Ovary (tissue), 9 donors: Measurements from ENCODE around the gene ROBO2. TPM values are rescaled to one million over a fixed set of nuclear protein-coding genes. Genes with fewer than 3 reads are reported as not detected.

ENCODE experiments used
- DNase-seq, 5 donors: peaks; one replicate each; pipeline ENCODE4 v3.0.0-alpha.2; 2019 to 2020
- H3K27ac ChIP-seq, 2 donors: fragments of 200-600 bp; one replicate each; pipeline versions ENCODE4 v1.5.1 to v1.8.0; 2019 to 2022
- H3K27me3 ChIP-seq: fragments of 200-600 bp; one replicate; pipeline ENCODE4 v1.8.0; 2022
- H3K36me3 ChIP-seq: fragments of 200-600 bp; sonication (generic); one replicate; pipeline ENCODE4 v1.5.1; 2019
- H3K4me1 ChIP-seq: one replicate; pipeline ENCODE4 v1.8.1; 2013; ENCODE audit warnings: mild to moderate bottlenecking, moderate library complexity; ENCODE audit not compliant: insufficient read depth
- H3K4me3 ChIP-seq: fragments of 200-600 bp; sonication (generic); one replicate; pipeline ENCODE4 v1.5.1; 2017
- H3K9me3 ChIP-seq, 2 donors: fragments of 200-600 bp in 1 of 2; sonication (generic) in 1 of 2; one replicate each; pipeline versions ENCODE4 v1.5.1 to v1.8.1; 2013 to 2019; ENCODE audit warnings: mild to moderate bottlenecking in 1 of 2, moderate library complexity in 1 of 2
- EP300 ChIP-seq: sonication (generic); formaldehyde crosslinking; IDR thresholded peaks from one replicate; pipeline ENCODE4 v1.6.1; 2017; ENCODE audit warnings: antibody characterized with exemption
- POLR2A ChIP-seq: fragments of 450-650 bp; IDR thresholded peaks from one replicate; pipeline ENCODE4 v1.6.1; 2017; ENCODE audit warnings: antibody characterized with exemption, mild to moderate bottlenecking, moderate library complexity
- WGBS, 3 donors: extraction: QIAGEN DNeasy Blood & Tissue Kit in 1 of 3; methylation state at CpG; one replicate each; pipeline versions ENCODE4 v1.1.5 to v1.1.7; 2013 to 2017; 5-methylcytosine and 5-hydroxymethylcytosine counted together
- intact Hi-C, 4 donors: fragments of 100-400 bp; cut with DNase I; formaldehyde crosslinking; loops; one replicate each; pipeline versions ENCODE4 v1.11.0 to v1.15.1; 2022 to 2023
- polyA plus RNA-seq, 2 donors: library from polyadenylated mRNA; stranded (reverse); fragments of 200-250 nt in 1 of 2; fragments of 350-450 nt in 1 of 2; fragmentation: Illumina TruSeq in 1 of 2; extraction: RNeasy Lipid Tissue Mini Kit (QIAGEN cat#74804) in 1 of 2; gene quantifications; one replicate each; pipeline ENCODE4 v1.2.3, GENCODE V29; 2013 to 2014
- total RNA-seq, 7 donors: library from RNA; depleted of rRNA in 2 of 7; stranded (reverse); fragments of >200 nt in 2 of 7; fragmentation: NEBNext Ultra II Directional in 3 of 7; extraction: Animal tissue kit (Norgen Biotek cat#: 25700) in 3 of 7; gene quantifications; one replicate each; pipeline versions ENCODE4 v1.1.0 to v1.2.4, GENCODE V29; 2016 to 2023
- TF ChIP-seq, protein P1 (sequence below), 3 donors: fragments of 450-650 bp in 2 of 3; fragments of 200-600 bp in 1 of 3; IDR thresholded peaks; one replicate each; pipeline versions ENCODE4 v1.5.1 to v1.8.0; 2016 to 2022; ENCODE audit warnings: antibody characterized with exemption in 3 of 3, mild to moderate bottlenecking in 1 of 3
- donor health status: DM: no; HTN: no; CAD: no; lungs with moderate emphysema.
- donor health status: DM: no; HTN: no; CAD: no.
- donor health status: Bipolar disorder and iron deficiency.
- donor health status: DM: yes; HTN: yes; CAD: no.
- donor health status: DM: no; HTN: no; CAD: no.
- donor health status: DM: yes; HTN: yes; CAD: no.

Gene ROBO2
- total and polyA plus RNA-seq, 9 donors: 3.4 to 14.8 (median 5.6) TPM

DNA sequence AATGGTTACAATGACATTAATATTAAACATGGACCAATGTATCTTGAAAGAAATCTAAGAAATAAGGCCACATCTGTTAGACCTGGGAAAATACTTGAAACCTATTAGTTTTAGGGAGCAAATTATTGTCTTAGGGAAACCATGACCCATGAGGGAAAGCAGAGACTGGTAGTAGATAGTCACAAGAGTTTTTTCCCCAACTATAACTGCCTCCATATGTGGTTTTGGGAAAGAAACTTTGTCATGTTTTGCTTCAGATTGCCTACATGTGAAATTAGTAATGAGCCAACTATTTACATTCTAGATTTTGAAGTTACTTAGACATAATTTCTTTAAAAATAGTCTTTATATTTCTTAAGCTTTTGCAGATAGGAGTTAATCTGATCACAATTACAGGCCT is 474.9 kb downstream of the ROBO2 start:
- Histone ChIP-seq H3K27ac (no peak overlapping the region), H3K4me3 (no peak overlapping the region), H3K9me3 (no peaks in the 10 kb centered on the region), H3K36me3 (no peaks in the 10 kb centered on the region), H3K27me3 (no peaks in the 10 kb centered on the region), H3K4me1 (peaks cover 2% of the 10 kb centered on the region)
- DNase-seq: no peak
- TF ChIP-seq, protein P1, sequence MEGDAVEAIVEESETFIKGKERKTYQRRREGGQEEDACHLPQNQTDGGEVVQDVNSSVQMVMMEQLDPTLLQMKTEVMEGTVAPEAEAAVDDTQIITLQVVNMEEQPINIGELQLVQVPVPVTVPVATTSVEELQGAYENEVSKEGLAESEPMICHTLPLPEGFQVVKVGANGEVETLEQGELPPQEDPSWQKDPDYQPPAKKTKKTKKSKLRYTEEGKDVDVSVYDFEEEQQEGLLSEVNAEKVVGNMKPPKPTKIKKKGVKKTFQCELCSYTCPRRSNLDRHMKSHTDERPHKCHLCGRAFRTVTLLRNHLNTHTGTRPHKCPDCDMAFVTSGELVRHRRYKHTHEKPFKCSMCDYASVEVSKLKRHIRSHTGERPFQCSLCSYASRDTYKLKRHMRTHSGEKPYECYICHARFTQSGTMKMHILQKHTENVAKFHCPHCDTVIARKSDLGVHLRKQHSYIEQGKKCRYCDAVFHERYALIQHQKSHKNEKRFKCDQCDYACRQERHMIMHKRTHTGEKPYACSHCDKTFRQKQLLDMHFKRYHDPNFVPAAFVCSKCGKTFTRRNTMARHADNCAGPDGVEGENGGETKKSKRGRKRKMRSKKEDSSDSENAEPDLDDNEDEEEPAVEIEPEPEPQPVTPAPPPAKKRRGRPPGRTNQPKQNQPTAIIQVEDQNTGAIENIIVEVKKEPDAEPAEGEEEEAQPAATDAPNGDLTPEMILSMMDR (IDR thresholded peaks at IDR 0.05): no peak
- TF ChIP-seq EP300 (no peak), POLR2A (no peak)
- intact Hi-C loops: no loop called here

DNA sequence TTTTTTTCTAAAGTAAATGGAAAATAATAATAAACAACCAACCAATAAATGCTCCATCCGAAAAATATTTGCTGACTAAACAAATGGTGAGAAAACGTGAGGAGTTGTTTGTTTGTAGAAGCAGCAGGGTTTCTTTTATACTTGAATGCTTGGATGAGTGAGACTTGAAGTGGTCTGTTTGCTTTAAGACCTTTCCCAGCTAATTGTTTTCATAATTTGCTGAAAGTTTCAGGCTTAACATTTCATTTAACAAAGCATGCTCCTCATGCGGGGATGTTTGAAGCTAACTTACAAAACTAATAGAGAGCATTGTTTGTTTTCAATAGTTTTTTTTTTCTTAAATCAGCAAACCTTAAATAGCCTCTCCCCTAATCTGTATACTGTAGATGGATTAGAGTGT is 484.6 kb downstream of the ROBO2 start:
- no peak overlapping the region for H3K27ac ChIP-seq
- no peak overlapping the region for H3K4me3 ChIP-seq
- TF ChIP-seq, protein P1 (IDR thresholded peaks at IDR 0.05): no peak
- no peak for TF ChIP-seq EP300
- TF ChIP-seq POLR2A: no peak
- WGBS, 3 donors: 12 to 18% (median 14%) methylated on average over 3 of the region's 3 CpGs
- no peak for DNase-seq
- H3K9me3 ChIP-seq: no peaks in the 10 kb centered on the region
- H3K4me1 ChIP-seq: no peaks in the 10 kb centered on the region
- intact Hi-C loops: no loop called here
- H3K36me3 ChIP-seq: no peaks in the 10 kb centered on the region
- H3K27me3 ChIP-seq: no peaks in the 10 kb centered on the region

DNA sequence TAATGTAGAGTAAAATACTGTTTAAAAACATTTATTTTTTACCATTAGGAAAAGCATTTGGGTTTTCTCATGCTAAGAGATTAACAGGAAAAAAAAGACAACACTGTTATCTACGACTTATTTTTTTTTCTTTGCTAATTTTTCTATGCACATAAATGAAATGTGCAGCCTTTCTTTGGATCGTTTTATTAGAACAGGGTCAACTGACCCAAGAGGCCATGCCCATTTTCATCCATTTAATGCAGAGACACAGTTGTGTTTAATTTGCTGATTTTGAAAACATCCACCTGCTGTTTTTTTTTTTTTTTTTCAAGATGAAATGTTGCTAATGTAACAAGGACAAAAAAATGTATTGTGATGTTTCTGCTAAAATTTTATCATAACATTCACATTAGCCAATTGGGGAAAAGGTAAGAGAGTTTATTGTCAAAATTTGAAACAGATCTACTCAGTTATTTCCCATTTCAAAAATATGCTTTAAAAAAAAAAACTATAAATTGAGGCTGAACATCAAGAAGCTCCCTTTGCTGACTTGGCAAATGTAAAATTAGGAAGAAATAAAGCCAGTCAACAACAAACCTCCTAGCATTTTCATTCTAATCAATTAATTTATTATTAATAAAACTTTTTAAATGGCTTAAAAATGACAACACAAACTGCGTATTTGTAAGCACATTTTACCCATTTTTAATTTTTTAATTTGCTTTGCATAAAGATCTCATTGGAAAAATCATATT is 485.2 kb downstream of the ROBO2 start:
- intact Hi-C loops: no loop called here
- TF ChIP-seq, protein P1 (IDR thresholded peaks at IDR 0.05): no peak
- H3K9me3 ChIP-seq: no peaks in the 10 kb centered on the region
- no peak for DNase-seq
- no peaks in the 10 kb centered on the region for H3K36me3 ChIP-seq
- no peak overlapping the region for H3K27ac ChIP-seq
- H3K27me3 ChIP-seq: no peaks in the 10 kb centered on the region
- H3K4me1 ChIP-seq: no peaks in the 10 kb centered on the region
- no peak overlapping the region for H3K4me3 ChIP-seq
- WGBS, 3 donors: 36 to 40% (median 38%) methylated on average over 3 of the region's 3 CpGs

DNA sequence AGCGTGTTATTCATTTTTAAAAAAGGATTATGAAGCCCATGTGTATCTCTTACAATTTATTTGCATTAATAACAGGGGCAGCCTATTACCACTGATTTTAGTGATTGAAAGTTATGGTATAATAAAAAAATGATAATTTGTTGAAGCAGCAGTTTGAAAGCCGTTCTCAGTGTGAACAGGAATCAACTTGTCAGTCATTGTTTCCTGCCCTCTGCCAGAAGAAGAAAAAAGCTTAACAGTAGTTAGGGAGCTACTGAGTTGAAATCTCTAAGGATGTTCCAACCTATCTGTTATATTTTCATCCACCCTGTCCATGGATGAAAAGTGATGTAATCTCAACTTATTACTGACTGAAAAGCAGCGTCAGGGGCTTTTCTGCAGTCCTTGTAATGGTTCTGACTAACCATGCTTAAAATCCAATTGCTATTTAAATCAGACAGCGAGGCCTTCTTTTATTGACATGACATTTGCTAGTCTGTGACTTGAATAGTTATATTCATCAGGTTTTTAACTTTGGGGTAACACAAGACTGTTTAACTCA is 486.7 kb downstream of the ROBO2 start:
- Histone ChIP-seq H3K27me3 (no peaks in the 10 kb centered on the region), H3K27ac (no peak overlapping the region), H3K4me1 (no peaks in the 10 kb centered on the region), H3K9me3 (no peaks in the 10 kb centered on the region), H3K36me3 (no peaks in the 10 kb centered on the region), H3K4me3 (no peak overlapping the region)
- WGBS, 3 donors: 64 to 84% (median 65%) methylated on average over 4 of the region's 4 CpGs
- no peak for DNase-seq
- TF ChIP-seq, protein P1 (IDR thresholded peaks at IDR 0.05): no peak
- TF ChIP-seq EP300: no peak
- no peak for TF ChIP-seq POLR2A
- intact Hi-C loops: no loop called here
